ENCODE data around the gene GID4. TPM values are rescaled to one million over a fixed set of nuclear protein-coding genes. Genes with fewer than 3 reads are reported as not detected.

The GID4 gene
- total RNA-seq, 1 donor from 2014 or later = 8.4 TPM

- ATAC-seq = no peak
Observed at GRCh38 chr17:18017958-18018357, 21.2 kb upstream of the GID4 start.

- no peak for ATAC-seq
Observed at GRCh38 chr17:18018411-18018921, 20.7 kb upstream of the GID4 start.

GRCh38 chr17:18019838-18020154 is 19.4 kb upstream of the GID4 start:
- no peak for ATAC-seq

- no peak for ATAC-seq
Observed at GRCh38 chr17:18020971-18021370, 18.2 kb upstream of the GID4 start.

GRCh38 chr17:18021372-18021771 is 17.8 kb upstream of the GID4 start:
- no peak for ATAC-seq

- ATAC-seq = peak; percentile 93
Observed at GRCh38 chr17:18025241-18025944, 13.8 kb upstream of the GID4 start.

- ATAC-seq = peak; percentile 64
Observed at GRCh38 chr17:18025945-18026776, 13.0 kb upstream of the GID4 start.

- no peak for ATAC-seq
Observed at GRCh38 chr17:18027280-18027679, 11.9 kb upstream of the GID4 start.

GRCh38 chr17:18028114-18028951 is 10.9 kb upstream of the GID4 start:
- ATAC-seq = no peak

- no peak for ATAC-seq
Observed at GRCh38 chr17:18028952-18029540, 10.2 kb upstream of the GID4 start.

GRCh38 chr17:18031955-18032354 is 7.3 kb upstream of the GID4 start:
- ATAC-seq = peak; percentile 18

- ATAC-seq = peak; percentile 86
Observed at GRCh38 chr17:18033442-18034099, 5.6 kb upstream of the GID4 start.

- ATAC-seq = no peak
Observed at GRCh38 chr17:18035704-18036103, 3.5 kb upstream of the GID4 start.

GRCh38 chr17:18037486-18037885 is 1.7 kb upstream of the GID4 start:
- no peak for ATAC-seq

- ATAC-seq = no peak
Observed at GRCh38 chr17:18038149-18038850, 908 bp upstream of the GID4 start.

GRCh38 chr17:18039535-18040260 is 490 bp downstream of the GID4 start:
- peak; percentile 20 for ATAC-seq

- ATAC-seq = no peak
Observed at GRCh38 chr17:18040261-18040858, 1.2 kb downstream of the GID4 start.

GRCh38 chr17:18041776-18042175 is 2.6 kb downstream of the GID4 start:
- ATAC-seq = peak; percentile 42

GRCh38 chr17:18042983-18043382 is 3.8 kb downstream of the GID4 start:
- ATAC-seq = no peak

GRCh38 chr17:18043491-18043890 is 4.3 kb downstream of the GID4 start:
- no peak for ATAC-seq

Measured in esophagus mucosa (tissue), 1 donor.